ENCODE data around the gene SF3A1. TPM values are rescaled to one million over a fixed set of nuclear protein-coding genes. Genes with fewer than 3 reads are reported as not detected.

SF3A1 gene
- total and polyA plus RNA-seq, 9 of the 15 experiments (the other 6 are each of a cell fraction or from before 2014, with no cell fraction given), result 6.7 to 228 (median 13.0) TPM

GRCh38 chr22:30356449-30357235 lies at the start of gene SF3A1, which contains the start of gene CCDC157 (continued):
- TF ChIP-seq SMAD4 (CRISPR knock-in tag; conservative IDR thresholded peaks at IDR 0.05), result 0 out of 2 replicates have a peak, but pooled peaks have one; percentile 52
- TF ChIP-seq SNAPC5 (CRISPR knock-in tag; IDR thresholded peaks at IDR 0.05), result no peak
- TF ChIP-seq ZNF280A (IDR thresholded peaks at IDR 0.05; ENCODE audit: low read depth, partially characterized antibody), result no peak
- no peak for TF ChIP-seq HNRNPK (IDR thresholded peaks at IDR 0.05; ENCODE audit: low read depth, low read length, poor library complexity, severe bottlenecking)
- no peak for TF ChIP-seq GATA2 (CRISPR knock-in tag; IDR thresholded peaks at IDR 0.05)
- TF ChIP-seq BRD9 (IDR thresholded peaks at IDR 0.05; ENCODE audit: low read depth, partially characterized antibody), result no peak
- TF ChIP-seq ATF7 (IDR thresholded peaks at IDR 0.05), result peak; percentile 49; the same call in 1 of the 2 replicates
- TF ChIP-seq ZNF133 (CRISPR knock-in tag; IDR thresholded peaks at IDR 0.05), result no peak
- TF ChIP-seq CBX2 (IDR thresholded peaks at IDR 0.05; ENCODE audit: insufficient read depth, low read length, poor library complexity, severe bottlenecking), result no peak
- no peak for TF ChIP-seq DDX20 (tag; IDR thresholded peaks at IDR 0.05; ENCODE audit: low read depth)
- no peak for TF ChIP-seq THRAP3 (IDR thresholded peaks at IDR 0.05; ENCODE audit: borderline replicate concordance)
- TF ChIP-seq TRIM24 (IDR thresholded peaks at IDR 0.05), result no peak
- no peak for TF ChIP-seq ETV6 (IDR thresholded peaks at IDR 0.05; ENCODE audit: borderline replicate concordance in 1 of 2, low read depth in 2 of 2, low read length in 1 of 2)
- TF ChIP-seq ETV6 (CRISPR knock-in tag; IDR thresholded peaks at IDR 0.05; ENCODE audit: borderline replicate concordance), result no peak
- TF ChIP-seq HDAC2 (IDR thresholded peaks at IDR 0.05), result no peak
- no peak for TF ChIP-seq KDM2B (CRISPR knock-in tag; IDR thresholded peaks at IDR 0.05)
- no peak for TF ChIP-seq XRCC4 (IDR thresholded peaks at IDR 0.05; ENCODE audit: extremely low read depth, insufficient read depth, insufficient read length)
- no peak for TF ChIP-seq ZNF311 (CRISPR knock-in tag; IDR thresholded peaks at IDR 0.05)
- peak; percentile 95 for TF ChIP-seq GABPB1 (CRISPR knock-in tag; IDR thresholded peaks at IDR 0.05)
- TF ChIP-seq KLF13 (tag; IDR thresholded peaks at IDR 0.05; ENCODE audit: borderline replicate concordance, low read depth), result no peak
- no peak for TF ChIP-seq BRCA1 (IDR thresholded peaks at IDR 0.05)
- no peak for TF ChIP-seq BRCA1 (CRISPR knock-in tag; IDR thresholded peaks at IDR 0.05)
- TF ChIP-seq ZNF583 (CRISPR knock-in tag; IDR thresholded peaks at IDR 0.05), result no peak
- peak; percentile 39; the same call in 1 of the 2 replicates for TF ChIP-seq ETV5 (CRISPR knock-in tag; IDR thresholded peaks at IDR 0.05; ENCODE audit: low read depth)
- no peak for TF ChIP-seq ARID1B (IDR thresholded peaks at IDR 0.05)
- no peak for TF ChIP-seq ZNF3 (CRISPR knock-in tag; IDR thresholded peaks at IDR 0.05)
- peak; percentile 76 for TF ChIP-seq C11orf30 (IDR thresholded peaks at IDR 0.05; ENCODE audit: low read depth)
- no peak for TF ChIP-seq ATF3 (IDR thresholded peaks at IDR 0.05)
- TF ChIP-seq ATF3 (CRISPR knock-in tag; conservative IDR thresholded peaks at IDR 0.05), result no peak

Measured in K562 (cell line).